Measurements from ENCODE around the gene MCM3.

DNA sequence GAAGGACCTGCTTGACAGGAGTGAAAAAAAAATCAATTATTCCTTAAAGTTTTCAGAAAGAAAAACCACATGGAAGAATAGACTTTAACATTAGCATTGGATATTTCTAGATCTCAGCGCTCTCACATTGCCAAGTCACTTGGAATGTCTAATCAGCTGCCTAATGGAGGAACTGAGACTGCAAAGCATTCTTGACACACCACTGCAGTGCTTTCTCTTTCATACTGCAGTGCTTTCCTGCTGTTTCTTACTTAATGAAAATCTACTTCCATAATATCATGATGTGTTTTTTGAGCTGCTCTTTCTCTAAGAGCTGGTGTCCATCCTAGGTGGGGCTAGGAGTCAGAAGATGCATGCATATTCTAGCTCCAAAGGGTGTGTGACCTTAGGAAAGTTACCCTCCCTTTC lies 20.4 kb upstream of the MCM3 start:
- no peak for TF ChIP-seq FOXP2 (optimal IDR thresholded peaks at IDR 0.05; ENCODE audit: borderline replicate concordance, extremely low read depth, extremely low read length, insufficient read depth)
- TF ChIP-seq, protein P1, sequence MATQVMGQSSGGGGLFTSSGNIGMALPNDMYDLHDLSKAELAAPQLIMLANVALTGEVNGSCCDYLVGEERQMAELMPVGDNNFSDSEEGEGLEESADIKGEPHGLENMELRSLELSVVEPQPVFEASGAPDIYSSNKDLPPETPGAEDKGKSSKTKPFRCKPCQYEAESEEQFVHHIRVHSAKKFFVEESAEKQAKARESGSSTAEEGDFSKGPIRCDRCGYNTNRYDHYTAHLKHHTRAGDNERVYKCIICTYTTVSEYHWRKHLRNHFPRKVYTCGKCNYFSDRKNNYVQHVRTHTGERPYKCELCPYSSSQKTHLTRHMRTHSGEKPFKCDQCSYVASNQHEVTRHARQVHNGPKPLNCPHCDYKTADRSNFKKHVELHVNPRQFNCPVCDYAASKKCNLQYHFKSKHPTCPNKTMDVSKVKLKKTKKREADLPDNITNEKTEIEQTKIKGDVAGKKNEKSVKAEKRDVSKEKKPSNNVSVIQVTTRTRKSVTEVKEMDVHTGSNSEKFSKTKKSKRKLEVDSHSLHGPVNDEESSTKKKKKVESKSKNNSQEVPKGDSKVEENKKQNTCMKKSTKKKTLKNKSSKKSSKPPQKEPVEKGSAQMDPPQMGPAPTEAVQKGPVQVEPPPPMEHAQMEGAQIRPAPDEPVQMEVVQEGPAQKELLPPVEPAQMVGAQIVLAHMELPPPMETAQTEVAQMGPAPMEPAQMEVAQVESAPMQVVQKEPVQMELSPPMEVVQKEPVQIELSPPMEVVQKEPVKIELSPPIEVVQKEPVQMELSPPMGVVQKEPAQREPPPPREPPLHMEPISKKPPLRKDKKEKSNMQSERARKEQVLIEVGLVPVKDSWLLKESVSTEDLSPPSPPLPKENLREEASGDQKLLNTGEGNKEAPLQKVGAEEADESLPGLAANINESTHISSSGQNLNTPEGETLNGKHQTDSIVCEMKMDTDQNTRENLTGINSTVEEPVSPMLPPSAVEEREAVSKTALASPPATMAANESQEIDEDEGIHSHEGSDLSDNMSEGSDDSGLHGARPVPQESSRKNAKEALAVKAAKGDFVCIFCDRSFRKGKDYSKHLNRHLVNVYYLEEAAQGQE (IDR thresholded peaks at IDR 0.05; ENCODE audit: insufficient read depth in 1 of 2, low read depth in 2 of 2, low read length in 2 of 2), result no peak

Data from PFSK-1 (cell line).